ENCODE results near the gene VPS37B.

The VPS37B gene

DNA sequence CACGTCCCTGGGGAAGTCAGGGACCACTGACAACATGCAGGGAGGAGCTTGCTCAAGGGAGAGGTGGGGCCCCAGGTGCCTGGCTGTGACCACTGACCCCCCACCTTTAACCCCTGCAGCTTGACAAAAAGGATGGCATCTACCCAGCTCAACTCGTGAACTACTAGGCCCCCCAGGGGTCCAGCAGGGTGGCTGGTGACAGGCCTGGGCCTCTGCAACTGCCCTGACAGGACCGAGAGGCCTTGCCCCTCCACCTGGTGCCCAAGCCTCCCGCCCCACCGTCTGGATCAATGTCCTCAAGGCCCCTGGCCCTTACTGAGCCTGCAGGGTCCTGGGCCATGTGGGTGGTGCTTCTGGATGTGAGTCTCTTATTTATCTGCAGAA, 34.3 kb downstream of the VPS37B start:
- Histone ChIP-seq H3K4me1 (ENCODE audit: control extremely low read depth in 1 of 4, control insufficient read depth in 4 of 4, insufficient read depth in 4 of 4, low read length in 3 of 4) (peaks cover 0 to 2% (median 0%) of the 10 kb centered on the region in 4 experiments), H3K9me3 (ENCODE audit: control extremely low read depth in 1 of 5, control insufficient read depth in 4 of 5, insufficient read depth in 2 of 5, low read depth in 1 of 5, low read length in 4 of 5) (no peaks in the 10 kb centered on the region), H3K27ac (ENCODE audit: insufficient read depth in 1 of 2, low read depth in 1 of 2, low read length in 2 of 2, poor library complexity in 1 of 2, severe bottlenecking in 2 of 2) (no peak overlapping the region), H3K36me3 (ENCODE audit: control insufficient read depth in 4 of 4, insufficient read depth in 4 of 4, low read length in 3 of 4) (peaks cover 1 to 48% (median 34%) of the 10 kb centered on the region in 4 experiments), H3K4me3 (ENCODE audit: control insufficient read depth in 1 of 7, extremely low read depth in 1 of 7, insufficient read depth in 4 of 7, low read depth in 2 of 7, low read length in 6 of 7) (no peak overlapping the region), H3K27me3 (replicated peaks in 2 of 5; ENCODE audit: control insufficient read depth in 4 of 5, insufficient read depth in 5 of 5, low read length in 4 of 5) (no peaks in the 10 kb centered on the region)
- ChIA-PET POLR2A (no interaction called here), CTCF (interaction anchor here (0.5 to 19.7 kb wide), 18 partner anchors 8 to 380 kb away, joined by 3 to 421 read pairs (median 5); partner anchors contain the start of genes OGFOD2 and VPS37B)
- DNase-seq: peak in 1 of 3 donors; percentile 23
- 96% methylated on average over 4 of the region's 5 CpGs for WGBS (ENCODE audit: insufficient coverage)

- Histone ChIP-seq H3K36me3 (ENCODE audit: control insufficient read depth in 4 of 4, insufficient read depth in 4 of 4, low read length in 3 of 4) (peaks cover 0 to 45% (median 31%) of the 10 kb centered on the region in 4 experiments), H3K4me3 (ENCODE audit: control insufficient read depth in 1 of 7, extremely low read depth in 1 of 7, insufficient read depth in 4 of 7, low read depth in 2 of 7, low read length in 6 of 7) (no peak overlapping the region), H3K4me1 (ENCODE audit: control extremely low read depth in 1 of 4, control insufficient read depth in 4 of 4, insufficient read depth in 4 of 4, low read length in 3 of 4) (peaks cover 0 to 2% (median 0%) of the 10 kb centered on the region in 4 experiments), H3K9me3 (ENCODE audit: control extremely low read depth in 1 of 5, control insufficient read depth in 4 of 5, insufficient read depth in 2 of 5, low read depth in 1 of 5, low read length in 4 of 5) (no peaks in the 10 kb centered on the region), H3K27ac (ENCODE audit: insufficient read depth in 1 of 2, low read depth in 1 of 2, low read length in 2 of 2, poor library complexity in 1 of 2, severe bottlenecking in 2 of 2) (no peak overlapping the region), H3K27me3 (replicated peaks in 2 of 5; ENCODE audit: control insufficient read depth in 4 of 5, insufficient read depth in 5 of 5, low read length in 4 of 5) (no peaks in the 10 kb centered on the region)
- ChIA-PET POLR2A (no interaction called here), CTCF (interaction anchor here (0.5 to 19.7 kb wide), 22 partner anchors 9 to 381 kb away, joined by 3 to 421 read pairs (median 5); partner anchors contain the start of genes OGFOD2 and VPS37B)
- peak in 1 of 3 donors; percentile 9 for DNase-seq
- whole genome bisulfite sequencing (ENCODE audit: insufficient coverage): 96% methylated on average over 23 of the region's 23 CpGs
Measured at GRCh38 chr12:122860854-122861586, 34.9 kb downstream of the VPS37B start.

DNA sequence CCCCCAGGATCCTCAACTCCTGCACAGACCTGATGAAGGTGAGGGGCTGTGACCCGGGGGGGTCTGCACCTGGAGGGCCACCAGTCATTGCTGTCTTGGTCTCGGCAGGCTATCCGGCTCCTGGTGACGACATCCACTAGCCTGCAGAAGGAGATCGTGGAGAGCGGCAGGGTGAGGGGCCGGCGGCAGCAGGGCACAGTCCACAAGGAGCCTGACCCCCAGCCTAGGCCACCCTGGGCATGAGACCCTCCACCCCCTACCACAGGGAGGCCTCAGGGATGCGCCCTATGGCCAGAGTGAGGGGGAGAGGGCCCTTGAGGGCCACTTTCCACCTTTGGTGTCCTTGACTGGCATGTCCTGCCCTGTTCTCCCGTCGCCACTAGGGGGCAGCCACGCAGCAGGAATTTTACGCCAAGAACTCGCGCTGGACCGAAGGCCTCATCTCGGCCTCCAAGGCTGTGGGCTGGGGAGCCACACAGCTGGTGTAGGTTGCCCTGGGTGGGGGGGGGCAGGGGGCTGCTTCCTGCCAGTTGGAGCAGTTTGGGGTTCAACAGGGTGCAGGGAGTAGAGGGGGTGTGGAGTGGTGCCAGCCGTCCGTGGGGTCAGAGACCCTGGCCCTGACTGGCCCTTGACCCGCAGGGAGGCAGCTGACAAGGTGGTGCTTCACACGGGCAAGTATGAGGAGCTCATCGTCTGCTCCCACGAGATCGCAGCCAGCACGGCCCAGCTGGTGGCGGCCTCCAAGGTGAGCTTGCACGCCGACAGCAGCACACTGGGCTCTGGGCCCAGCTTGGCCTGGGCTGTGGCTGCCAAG, 35.7 kb downstream of the VPS37B start:
- H3K4me3 ChIP-seq (ENCODE audit: control insufficient read depth in 1 of 7, extremely low read depth in 1 of 7, insufficient read depth in 4 of 7, low read depth in 2 of 7, low read length in 6 of 7): no peak overlapping the region
- peaks cover 0 to 2% (median 0%) of the 10 kb centered on the region in 4 experiments for H3K4me1 ChIP-seq (ENCODE audit: control extremely low read depth in 1 of 4, control insufficient read depth in 4 of 4, insufficient read depth in 4 of 4, low read length in 3 of 4)
- H3K9me3 ChIP-seq (ENCODE audit: control extremely low read depth in 1 of 5, control insufficient read depth in 4 of 5, insufficient read depth in 2 of 5, low read depth in 1 of 5, low read length in 4 of 5): no peaks in the 10 kb centered on the region
- no peak overlapping the region for H3K27ac ChIP-seq (ENCODE audit: insufficient read depth in 1 of 2, low read depth in 1 of 2, low read length in 2 of 2, poor library complexity in 1 of 2, severe bottlenecking in 2 of 2)
- ChIA-PET POLR2A (no interaction called here), CTCF (interaction anchor here (0.9 to 19.7 kb wide), 23 partner anchors 10 to 378 kb away, joined by 3 to 421 read pairs (median 5); partner anchors contain the start of genes OGFOD2 and VPS37B)
- DNase-seq: peak; percentile 70 to 86 (median 78)
- peaks cover 0 to 40% (median 24%) of the 10 kb centered on the region in 4 experiments for H3K36me3 ChIP-seq (ENCODE audit: control insufficient read depth in 4 of 4, insufficient read depth in 4 of 4, low read length in 3 of 4)
- H3K27me3 ChIP-seq (replicated peaks in 2 of 5; ENCODE audit: control insufficient read depth in 4 of 5, insufficient read depth in 5 of 5, low read length in 4 of 5): no peaks in the 10 kb centered on the region
- WGBS (ENCODE audit: insufficient coverage): 55% methylated on average over 22 of the region's 28 CpGs

GRCh38 chr12:122859303-122860039, 36.5 kb downstream of the VPS37B start:
- H3K27me3 ChIP-seq (replicated peaks in 2 of 5; ENCODE audit: control insufficient read depth in 4 of 5, insufficient read depth in 5 of 5, low read length in 4 of 5): no peaks in the 10 kb centered on the region
- peaks cover 0 to 2% (median 0%) of the 10 kb centered on the region in 4 experiments for H3K4me1 ChIP-seq (ENCODE audit: control extremely low read depth in 1 of 4, control insufficient read depth in 4 of 4, insufficient read depth in 4 of 4, low read length in 3 of 4)
- H3K4me3 ChIP-seq (ENCODE audit: control insufficient read depth in 1 of 7, extremely low read depth in 1 of 7, insufficient read depth in 4 of 7, low read depth in 2 of 7, low read length in 6 of 7): no peak overlapping the region
- ChIA-PET CTCF (interaction anchor here (0.6 to 19.7 kb wide), 15 partner anchors 11 to 669 kb away, joined by 3 to 421 read pairs (median 6); partner anchors contain the start of gene OGFOD2), POLR2A (interaction anchor here (0.9 kb wide), 1 partner anchor 10 kb away, joined by 4 read pairs; no protein-coding TSS in a partner anchor)
- DNase-seq: no peak
- H3K27ac ChIP-seq (ENCODE audit: insufficient read depth in 1 of 2, low read depth in 1 of 2, low read length in 2 of 2, poor library complexity in 1 of 2, severe bottlenecking in 2 of 2): no peak overlapping the region
- no peaks in the 10 kb centered on the region for H3K9me3 ChIP-seq (ENCODE audit: control extremely low read depth in 1 of 5, control insufficient read depth in 4 of 5, insufficient read depth in 2 of 5, low read depth in 1 of 5, low read length in 4 of 5)
- WGBS (ENCODE audit: insufficient coverage): 94% methylated on average over 25 of the region's 26 CpGs
- peaks cover 0 to 39% (median 18%) of the 10 kb centered on the region in 4 experiments for H3K36me3 ChIP-seq (ENCODE audit: control insufficient read depth in 4 of 4, insufficient read depth in 4 of 4, low read length in 3 of 4)

DNA sequence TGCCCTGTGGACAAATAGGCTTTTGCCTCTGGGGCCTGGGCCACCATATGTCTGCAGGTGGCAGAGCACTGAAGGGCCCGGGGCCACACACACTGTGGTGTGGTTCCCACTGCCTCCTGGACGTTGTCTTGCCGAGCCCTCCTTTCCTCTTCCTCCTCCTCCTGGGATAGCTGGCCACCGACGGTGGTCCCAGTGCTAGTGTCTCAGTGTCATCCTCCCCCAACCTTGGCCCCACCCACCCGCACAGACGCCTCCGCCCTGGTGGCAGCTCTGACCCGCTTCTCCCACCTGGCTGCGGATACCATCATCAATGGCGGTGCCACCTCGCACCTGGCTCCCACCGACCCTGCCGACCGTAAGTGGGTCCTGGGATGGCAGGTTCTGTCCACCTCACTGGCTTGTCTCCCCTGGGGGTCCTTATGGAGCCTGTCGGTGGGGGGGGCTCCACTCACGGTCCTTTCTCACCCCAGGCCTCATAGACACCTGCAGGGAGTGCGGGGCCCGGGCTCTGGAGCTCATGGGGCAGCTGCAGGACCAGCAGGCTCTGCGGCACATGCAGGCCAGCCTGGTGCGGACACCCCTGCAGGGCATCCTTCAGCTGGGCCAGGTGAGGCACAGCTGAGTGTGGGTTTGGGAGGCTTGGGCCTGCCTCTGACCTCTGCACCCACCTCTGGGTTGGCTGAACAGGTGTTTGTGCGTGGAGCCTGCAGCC, 37.2 kb downstream of the VPS37B start:
- 100% methylated on average over 11 of the region's 22 CpGs for WGBS (ENCODE audit: insufficient coverage)
- POLR2A ChIA-PET: interaction anchor here (0.9 kb wide), 1 partner anchor 11 kb away, joined by 4 read pairs; no protein-coding TSS in a partner anchor
- no peak for DNase-seq
- Histone ChIP-seq H3K9me3 (ENCODE audit: control extremely low read depth in 1 of 5, control insufficient read depth in 4 of 5, insufficient read depth in 2 of 5, low read depth in 1 of 5, low read length in 4 of 5) (no peaks in the 10 kb centered on the region), H3K27ac (ENCODE audit: insufficient read depth in 1 of 2, low read depth in 1 of 2, low read length in 2 of 2, poor library complexity in 1 of 2, severe bottlenecking in 2 of 2) (no peak overlapping the region), H3K36me3 (ENCODE audit: control insufficient read depth in 4 of 4, insufficient read depth in 4 of 4, low read length in 3 of 4) (peaks cover 0 to 38% (median 15%) of the 10 kb centered on the region in 4 experiments), H3K27me3 (replicated peaks in 2 of 5; ENCODE audit: control insufficient read depth in 4 of 5, insufficient read depth in 5 of 5, low read length in 4 of 5) (no peaks in the 10 kb centered on the region), H3K4me1 (ENCODE audit: control extremely low read depth in 1 of 4, control insufficient read depth in 4 of 4, insufficient read depth in 4 of 4, low read length in 3 of 4) (peaks cover 0 to 2% (median 0%) of the 10 kb centered on the region in 4 experiments), H3K4me3 (ENCODE audit: control insufficient read depth in 1 of 7, extremely low read depth in 1 of 7, insufficient read depth in 4 of 7, low read depth in 2 of 7, low read length in 6 of 7) (no peak overlapping the region)
- CTCF ChIA-PET: interaction anchor here (0.7 to 19.7 kb wide), 13 partner anchors 11 to 379 kb away, joined by 3 to 421 read pairs (median 8); no protein-coding TSS in a partner anchor

DNA sequence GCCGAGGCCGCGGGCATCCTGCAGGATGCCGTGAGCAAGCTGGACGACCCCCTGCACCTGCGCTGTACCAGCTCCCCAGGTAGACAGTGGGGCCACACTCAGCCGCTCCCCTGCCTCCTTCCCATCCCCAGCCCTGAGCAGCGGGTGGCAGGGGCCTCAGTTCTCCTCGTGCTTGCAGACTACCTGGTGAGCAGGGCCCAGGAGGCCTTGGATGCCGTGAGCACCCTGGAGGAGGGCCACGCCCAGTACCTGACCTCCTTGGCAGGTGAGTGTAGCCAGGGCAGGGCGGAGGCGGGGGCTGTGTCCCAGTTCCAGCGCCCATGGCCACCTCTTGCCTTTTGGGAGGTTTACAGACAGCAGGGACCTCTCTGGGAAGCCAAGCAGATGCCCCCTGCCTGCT, 37.8 kb downstream of the VPS37B start:
- Histone ChIP-seq H3K4me1 (ENCODE audit: control extremely low read depth in 1 of 4, control insufficient read depth in 4 of 4, insufficient read depth in 4 of 4, low read length in 3 of 4) (peaks cover 0 to 2% (median 0%) of the 10 kb centered on the region in 4 experiments), H3K27ac (ENCODE audit: insufficient read depth in 1 of 2, low read depth in 1 of 2, low read length in 2 of 2, poor library complexity in 1 of 2, severe bottlenecking in 2 of 2) (no peak overlapping the region), H3K36me3 (ENCODE audit: control insufficient read depth in 4 of 4, insufficient read depth in 4 of 4, low read length in 3 of 4) (peaks cover 0 to 35% (median 14%) of the 10 kb centered on the region in 4 experiments), H3K9me3 (ENCODE audit: control extremely low read depth in 1 of 5, control insufficient read depth in 4 of 5, insufficient read depth in 2 of 5, low read depth in 1 of 5, low read length in 4 of 5) (no peaks in the 10 kb centered on the region), H3K27me3 (replicated peaks in 2 of 5; ENCODE audit: control insufficient read depth in 4 of 5, insufficient read depth in 5 of 5, low read length in 4 of 5) (no peaks in the 10 kb centered on the region), H3K4me3 (ENCODE audit: control insufficient read depth in 1 of 7, extremely low read depth in 1 of 7, insufficient read depth in 4 of 7, low read depth in 2 of 7, low read length in 6 of 7) (no peak overlapping the region)
- ChIA-PET CTCF (interaction anchor here (0.9 to 19.7 kb wide), 7 partner anchors 10 to 93 kb away, joined by 4 to 421 read pairs (median 8); no protein-coding TSS in a partner anchor), POLR2A (no interaction called here)
- no peak for DNase-seq
- WGBS (ENCODE audit: insufficient coverage): 100% methylated on average over 10 of the region's 14 CpGs

All from common myeloid progenitor, CD34-positive (primary cell).